BJ (cell line): ENCODE results near the gene GPX7. TPM values are rescaled to one million over a fixed set of nuclear protein-coding genes. Genes with fewer than 3 reads are reported as not detected.
"Not testable (repeated sequence)": the region's sequence is repeated elsewhere in the genome, so short reads cannot be mapped to it uniquely, and the experiment has no call there.

Source experiments
- CTCF ChIA-PET: fragments of 350-600 bp; formaldehyde crosslinking; extraction: SDS; loops from one replicate; lab custom pipeline; 2021; ENCODE audit warnings: antibody characterized with exemption, inconsistent platforms; lab: Yijun Ruan, JAX
- POLR2A ChIA-PET: fragments of 300-600 bp; sonication (Branson Sonifier 250); formaldehyde crosslinking; extraction: SDS; loops from one replicate; lab custom pipeline; 2021; ENCODE audit warnings: antibody characterized with exemption; lab: Charles Lee
- DNase-seq: peaks from one replicate; pipeline ENCODE4 v3.0.0-alpha.2; 2011; ENCODE audit warnings: low read depth
- H3K27me3 ChIP-seq: 2 replicates; pipeline ENCODE4 v1.6.0; 2011; ENCODE audit warnings: low read length; ENCODE audit not compliant: control insufficient read depth, insufficient read depth
- H3K36me3 ChIP-seq: 2 replicates; pipeline ENCODE4 v1.5.1; 2011; ENCODE audit warnings: low read length; ENCODE audit not compliant: control insufficient read depth, insufficient read depth
- H3K4me3 ChIP-seq: 2 replicates; pipeline ENCODE4 v1.5.1; 2011; ENCODE audit warnings: low read depth, mild to moderate bottlenecking, control low read depth, low read length
- CTCF ChIP-seq: IDR thresholded peaks from 2 replicates; pipeline ENCODE4 v1.5.1; 2011; ENCODE audit warnings: low read depth, mild to moderate bottlenecking, control low read depth, inconsistent platforms, low read length, moderate library complexity; ENCODE audit not compliant: insufficient read depth
- polyA plus RNA-seq: library from polyadenylated mRNA; depleted of rRNA; stranded (reverse); fragments of >200 nt; gene quantifications from 2 replicates; pipeline ENCODE4 v1.2.3, GENCODE V29; 2011

Gene GPX7
- polyA plus RNA-seq, 1 experiment: 40.6 TPM

- DNase-seq: no peak
- H3K27me3 ChIP-seq: no peaks in the 10 kb centered on the region
- TF ChIP-seq CTCF: no peak
- ChIA-PET CTCF (no interaction called here), POLR2A (no interaction called here)
- H3K4me3 ChIP-seq: no peak overlapping the region
- no peaks in the 10 kb centered on the region for H3K36me3 ChIP-seq
Measured at GRCh38 chr1:52576074-52576473, 26.1 kb upstream of the GPX7 start.

GRCh38 chr1:52578066-52578465 is 24.1 kb upstream of the GPX7 start:
- DNase-seq, POLR2A ChIA-PET, CTCF ChIA-PET, H3K27me3 ChIP-seq, H3K36me3 ChIP-seq, H3K4me3 ChIP-seq: not testable (repeated sequence)

GRCh38 chr1:52579415-52579814 is 22.8 kb upstream of the GPX7 start:
- H3K36me3 ChIP-seq: no peaks in the 10 kb centered on the region
- peaks cover 3% of the 10 kb centered on the region; the same call in 1 of the 2 replicates for H3K27me3 ChIP-seq
- no peak for DNase-seq
- no peak for TF ChIP-seq CTCF
- H3K4me3 ChIP-seq: no peak overlapping the region
- CTCF ChIA-PET: interaction anchor here (1.0 to 1.5 kb wide), 2 partner anchors 13 to 58 kb away, joined by 3 read pairs; no protein-coding TSS in a partner anchor
- POLR2A ChIA-PET: no interaction called here

GRCh38 chr1:52580283-52580682 is 21.9 kb upstream of the GPX7 start:
- Histone ChIP-seq H3K27me3 (peaks cover 5% of the 10 kb centered on the region), H3K4me3 (no peak overlapping the region), H3K36me3 (no peaks in the 10 kb centered on the region)
- CTCF ChIA-PET: interaction anchor here (0.7 to 1.5 kb wide), 4 partner anchors 13 to 106 kb away, joined by 3 read pairs; no protein-coding TSS in a partner anchor
- POLR2A ChIA-PET: no interaction called here
- TF ChIP-seq CTCF: no peak
- no peak for DNase-seq

- peaks cover 6% of the 10 kb centered on the region for H3K27me3 ChIP-seq
- DNase-seq: no peak
- CTCF ChIA-PET: no interaction called here
Measured at GRCh38 chr1:52582116-52582696, 20.0 kb upstream of the GPX7 start.

More at GRCh38 chr1:52582116-52582696, 20.0 kb upstream of the GPX7 start:
- POLR2A ChIA-PET: no interaction called here
- H3K4me3 ChIP-seq: no peak overlapping the region
- no peaks in the 10 kb centered on the region for H3K36me3 ChIP-seq
- TF ChIP-seq CTCF: no peak
